ENCODE measurements around the gene GAST.

- TF ChIP-seq EZH2 (IDR thresholded peaks at IDR 0.05) (no peak), CTCF (IDR thresholded peaks at IDR 0.05) (no peak)
These were observed 29.5 kb upstream of the GAST start for GRCh38 chr17:41682631-41683030.
